Fibroblast of lung (primary cell): ENCODE measurements around the gene SLC9A3.

Experiments used
- CTCF ChIP-seq, 2 donors: IDR thresholded peaks in 1 of 2; conservative IDR thresholded peaks in 1 of 2; 1 replicate in 1 of 2; 2 replicates in 1 of 2; pipeline ENCODE4 v1.5.1; 2011 to 2012; ENCODE audit warnings: low read length in 2 of 2, control low read depth in 1 of 2, inconsistent platforms in 1 of 2, low read depth in 1 of 2, mild to moderate bottlenecking in 1 of 2
- EZH2 ChIP-seq: IDR thresholded peaks from 2 replicates; pipeline ENCODE4 v1.5.1; 2012; ENCODE audit warnings: low read length, control low read depth, mild to moderate bottlenecking; ENCODE audit errors: missing control alignments

- TF ChIP-seq CTCF (conservative IDR thresholded peaks at IDR 0.05 in 1 of 2, IDR thresholded peaks at IDR 0.05 in 1 of 2; ENCODE audit: low read depth in 1 of 2, low read length in 2 of 2) (no peak), EZH2 (no peak)
These were observed 27.2 kb upstream of the SLC9A3 start for GRCh38 chr5:551406-551805.
